Measurements from ENCODE around the gene ITPK1. TPM values are rescaled to one million over a fixed set of nuclear protein-coding genes. Genes with fewer than 3 reads are reported as not detected.

Gene ITPK1
- total RNA-seq, 1 experiment from 2014 or later: 66.2 TPM

DNA sequence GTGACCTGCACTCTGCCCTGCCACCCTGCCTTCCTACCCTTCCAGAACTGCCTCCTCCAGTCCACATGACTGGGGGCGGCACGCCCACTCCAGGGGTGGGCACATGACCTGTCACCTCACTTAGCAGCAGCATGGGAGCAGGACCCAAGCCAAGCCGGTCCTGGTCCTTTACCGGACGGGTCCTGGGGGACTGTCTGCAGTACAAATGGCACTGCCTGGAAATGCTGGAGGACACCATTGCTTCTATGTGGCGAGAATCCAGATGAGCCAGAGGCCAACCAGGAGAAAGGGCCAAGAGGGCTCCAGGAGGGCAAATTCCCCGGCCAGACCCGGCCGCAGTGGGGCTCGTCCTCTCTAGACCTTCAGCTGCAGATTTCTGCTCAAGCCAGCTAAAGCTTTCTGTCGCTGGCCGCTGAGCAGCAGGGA lies 33.1 kb downstream of the ITPK1 start:
- no peaks in the 10 kb centered on the region for H3K9me2 ChIP-seq (replicated peaks; ENCODE audit: low read length)
- no TSS peak for BruUV-seq (replicated peaks)
- TF ChIP-seq EZH2 (IDR thresholded peaks at IDR 0.05; ENCODE audit: low read length, unreplicated experiment) (no peak), EZH2phosphoT487 (IDR thresholded peaks at IDR 0.05; ENCODE audit: borderline replicate concordance, low read length) (no peak)
- TF ChIP-seq, protein P1, sequence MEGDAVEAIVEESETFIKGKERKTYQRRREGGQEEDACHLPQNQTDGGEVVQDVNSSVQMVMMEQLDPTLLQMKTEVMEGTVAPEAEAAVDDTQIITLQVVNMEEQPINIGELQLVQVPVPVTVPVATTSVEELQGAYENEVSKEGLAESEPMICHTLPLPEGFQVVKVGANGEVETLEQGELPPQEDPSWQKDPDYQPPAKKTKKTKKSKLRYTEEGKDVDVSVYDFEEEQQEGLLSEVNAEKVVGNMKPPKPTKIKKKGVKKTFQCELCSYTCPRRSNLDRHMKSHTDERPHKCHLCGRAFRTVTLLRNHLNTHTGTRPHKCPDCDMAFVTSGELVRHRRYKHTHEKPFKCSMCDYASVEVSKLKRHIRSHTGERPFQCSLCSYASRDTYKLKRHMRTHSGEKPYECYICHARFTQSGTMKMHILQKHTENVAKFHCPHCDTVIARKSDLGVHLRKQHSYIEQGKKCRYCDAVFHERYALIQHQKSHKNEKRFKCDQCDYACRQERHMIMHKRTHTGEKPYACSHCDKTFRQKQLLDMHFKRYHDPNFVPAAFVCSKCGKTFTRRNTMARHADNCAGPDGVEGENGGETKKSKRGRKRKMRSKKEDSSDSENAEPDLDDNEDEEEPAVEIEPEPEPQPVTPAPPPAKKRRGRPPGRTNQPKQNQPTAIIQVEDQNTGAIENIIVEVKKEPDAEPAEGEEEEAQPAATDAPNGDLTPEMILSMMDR (conservative IDR thresholded peaks at IDR 0.05; ENCODE audit: low read depth, low read length): no peak
- DNase-seq: no peak
- H3K9me3 ChIP-seq (ENCODE audit: low read length): no peaks in the 10 kb centered on the region
- intact Hi-C loops (cut with micrococcal nuclease): no loop called here
- no peak for ATAC-seq
- H2AFZ ChIP-seq (ENCODE audit: low read length): no peak overlapping the region
- H3K27me3 ChIP-seq (ENCODE audit: low read length): no peaks in the 10 kb centered on the region
- no peak overlapping the region for H3K4me2 ChIP-seq (ENCODE audit: low read length)
- ChIA-PET POLR2A (ENCODE audit: unreplicated experiment) (no interaction called here), CTCF (no interaction called here)
- no peak overlapping the region for H3K9ac ChIP-seq (ENCODE audit: low read length)
- peaks cover 46% of the 10 kb centered on the region for H3K79me2 ChIP-seq (ENCODE audit: low read length)
- H3K4me1 ChIP-seq (ENCODE audit: insufficient read depth, low read length): peaks cover 16% of the 10 kb centered on the region
- no peak overlapping the region for H3K27ac ChIP-seq (ENCODE audit: low read length)
- no peaks in the 10 kb centered on the region for H3K36me3 ChIP-seq (ENCODE audit: low read depth, low read length)
- no peaks in the 10 kb centered on the region for H4K20me1 ChIP-seq (ENCODE audit: low read length)
- no peak overlapping the region for H3K4me3 ChIP-seq (ENCODE audit: low read length)
- no peaks in the 10 kb centered on the region for H3F3A ChIP-seq (ENCODE audit: low read length, unreplicated experiment)

DNA sequence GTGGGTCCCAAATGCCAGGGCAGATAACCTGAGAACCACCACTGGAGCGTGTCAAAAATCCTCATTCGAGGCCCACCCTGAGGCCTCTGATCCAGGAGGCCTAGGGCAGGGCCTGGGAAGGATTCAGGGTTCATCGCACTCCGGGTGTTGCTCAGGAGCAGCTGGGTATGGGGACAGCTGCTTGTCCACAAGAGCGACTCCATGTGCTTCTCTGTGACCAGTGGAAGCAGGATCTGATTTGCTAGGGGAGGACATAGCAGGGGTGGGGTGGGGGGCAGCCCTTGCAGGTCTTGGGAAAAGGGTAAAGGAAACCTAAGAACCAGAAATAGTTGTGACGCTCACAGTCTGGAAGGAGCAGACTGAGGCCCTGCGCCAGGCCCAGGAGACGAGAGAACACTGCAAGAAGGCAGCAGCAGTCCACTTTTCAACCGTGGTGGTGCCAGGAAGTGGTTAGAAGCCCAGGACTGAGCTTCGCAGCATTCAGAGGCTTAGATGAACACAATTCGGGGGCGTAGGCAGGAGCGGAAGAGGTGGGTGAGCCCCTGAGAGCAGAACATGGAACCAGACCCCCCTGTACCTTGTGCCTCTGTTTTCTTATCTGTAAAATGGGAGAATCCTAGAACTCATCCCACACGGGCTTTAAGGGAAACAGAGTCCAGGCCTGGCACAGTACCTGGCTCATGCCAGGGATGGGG lies 33.7 kb downstream of the ITPK1 start:
- H3K79me2 ChIP-seq (ENCODE audit: low read length): peaks cover 41% of the 10 kb centered on the region
- H3K9ac ChIP-seq (ENCODE audit: low read length): no peak overlapping the region
- no TSS peak for BruUV-seq (replicated peaks)
- peaks cover 14% of the 10 kb centered on the region for H3K4me1 ChIP-seq (ENCODE audit: insufficient read depth, low read length)
- POLR2A ChIA-PET (ENCODE audit: unreplicated experiment): no interaction called here
- no peak overlapping the region for H3K4me3 ChIP-seq (ENCODE audit: low read length)
- intact Hi-C loops (cut with micrococcal nuclease): no loop called here
- H2AFZ ChIP-seq (ENCODE audit: low read length): no peak overlapping the region
- H3K27me3 ChIP-seq (ENCODE audit: low read length): no peaks in the 10 kb centered on the region
- H4K20me1 ChIP-seq (ENCODE audit: low read length): no peaks in the 10 kb centered on the region
- H3K4me2 ChIP-seq (ENCODE audit: low read length): no peak overlapping the region
- no peaks in the 10 kb centered on the region for H3F3A ChIP-seq (ENCODE audit: low read length, unreplicated experiment)
- ATAC-seq (no peak), DNase-seq (no peak)
- H3K27ac ChIP-seq (ENCODE audit: low read length): no peak overlapping the region
- H3K9me2 ChIP-seq (replicated peaks; ENCODE audit: low read length): no peaks in the 10 kb centered on the region
- TF ChIP-seq EZH2 (IDR thresholded peaks at IDR 0.05; ENCODE audit: low read length, unreplicated experiment): no peak
- TF ChIP-seq, protein P1 (conservative IDR thresholded peaks at IDR 0.05; ENCODE audit: low read depth, low read length): no peak
- no peak for TF ChIP-seq EZH2phosphoT487 (IDR thresholded peaks at IDR 0.05; ENCODE audit: borderline replicate concordance, low read length)
- H3K9me3 ChIP-seq (ENCODE audit: low read length): no peaks in the 10 kb centered on the region
- CTCF ChIA-PET: no interaction called here
- no peaks in the 10 kb centered on the region for H3K36me3 ChIP-seq (ENCODE audit: low read depth, low read length)

DNA sequence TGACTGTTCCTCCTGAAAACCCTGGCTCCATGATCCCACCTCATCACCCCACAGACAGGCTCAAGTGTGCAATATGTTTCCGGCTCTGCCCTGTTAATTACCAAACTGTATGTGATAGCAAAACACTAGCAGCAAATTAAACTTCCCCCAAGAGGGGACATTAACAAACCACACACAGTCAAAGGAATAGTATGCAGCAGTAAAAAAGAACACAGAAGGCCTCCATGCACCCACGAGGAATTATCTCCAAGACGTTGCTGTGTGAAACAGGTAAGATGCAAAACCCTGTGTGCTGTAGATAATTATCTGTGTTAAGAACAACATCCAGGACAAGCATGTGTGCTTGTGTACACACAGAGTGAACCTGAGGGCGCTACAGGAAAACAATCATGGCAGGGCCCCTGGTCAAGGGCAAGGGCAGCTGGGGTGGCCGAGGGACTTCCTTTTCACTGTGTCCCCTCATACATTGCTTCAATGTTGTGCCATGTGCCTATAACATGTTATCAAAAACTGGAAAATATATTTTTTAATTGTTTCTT lies 35.8 kb downstream of the ITPK1 start:
- Histone ChIP-seq H3K9me2 (replicated peaks; ENCODE audit: low read length) (no peaks in the 10 kb centered on the region), H3K9ac (ENCODE audit: low read length) (no peak overlapping the region), H3K4me3 (ENCODE audit: low read length) (no peak overlapping the region), H3K79me2 (ENCODE audit: low read length) (peaks cover 30% of the 10 kb centered on the region; the same call in 1 of the 2 replicates), H2AFZ (ENCODE audit: low read length) (no peak overlapping the region), H3K27ac (ENCODE audit: low read length) (no peak overlapping the region), H3F3A (ENCODE audit: low read length, unreplicated experiment) (no peaks in the 10 kb centered on the region), H3K36me3 (ENCODE audit: low read depth, low read length) (no peaks in the 10 kb centered on the region), H3K27me3 (ENCODE audit: low read length) (no peaks in the 10 kb centered on the region), H3K9me3 (ENCODE audit: low read length) (no peaks in the 10 kb centered on the region), H3K4me2 (ENCODE audit: low read length) (no peak overlapping the region), H3K4me1 (ENCODE audit: insufficient read depth, low read length) (no peaks in the 10 kb centered on the region), H4K20me1 (ENCODE audit: low read length) (no peaks in the 10 kb centered on the region)
- BruUV-seq (replicated peaks): no TSS peak
- TF ChIP-seq EZH2phosphoT487 (IDR thresholded peaks at IDR 0.05; ENCODE audit: borderline replicate concordance, low read length) (no peak), EZH2 (IDR thresholded peaks at IDR 0.05; ENCODE audit: low read length, unreplicated experiment) (no peak)
- TF ChIP-seq, protein P1 (conservative IDR thresholded peaks at IDR 0.05; ENCODE audit: low read depth, low read length): no peak
- ATAC-seq: no peak
- ChIA-PET POLR2A (ENCODE audit: unreplicated experiment) (no interaction called here), CTCF (no interaction called here)
- intact Hi-C loops (cut with micrococcal nuclease): no loop called here
- no peak for DNase-seq

Measured in PC-3 (cell line).